ENCODE results near the gene DLEU7. TPM values are rescaled to one million over a fixed set of nuclear protein-coding genes. Genes with fewer than 3 reads are reported as not detected.

The DLEU7 gene
- total RNA-seq, 1 experiment from 2014 or later: 1.5 TPM

DNA sequence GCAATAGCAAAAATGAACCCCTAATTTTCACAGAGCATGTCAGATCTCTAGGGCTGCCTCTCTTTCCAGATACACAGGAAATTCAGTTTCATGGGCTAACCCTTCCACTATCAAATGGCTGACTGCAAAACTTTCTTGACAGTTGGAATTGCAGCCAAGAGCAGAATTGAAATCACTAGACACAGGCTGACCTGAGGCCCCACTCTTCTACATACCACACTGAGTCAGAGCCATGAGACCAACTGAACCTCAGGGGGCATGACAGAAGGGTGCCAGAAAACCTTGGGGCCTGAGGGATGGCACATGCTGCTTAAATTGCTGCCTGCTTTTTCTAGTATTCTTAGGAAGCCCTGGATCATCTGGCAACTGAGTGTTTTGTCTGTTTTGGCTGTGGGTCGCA lies 1.7 kb upstream of the DLEU7 start:
- Mint-ChIP-seq H3K4me1 (peaks cover 24 to 27% of the 10 kb centered on the region in 2 experiments), H3K27me3 (ENCODE audit: low read depth) (peaks cover 61% of the 10 kb centered on the region), H3K27ac (no peak overlapping the region), H3K9me3 (no peaks in the 10 kb centered on the region; a peak in 3 of 5 replicates), H3K4me3 (no peak overlapping the region), H3K36me3 (ENCODE audit: insufficient read depth in 1 of 3, low read depth in 3 of 3) (peaks cover 0 to 4% (median 1%) of the 10 kb centered on the region in 3 experiments; a peak in 4 of 7 replicates)
- H2BK15ac ChIP-seq (ENCODE audit: low read depth, low read length): no peak overlapping the region
- no peak overlapping the region for H3K9ac ChIP-seq (ENCODE audit: extremely low read depth, insufficient read length, low read length)
- no peaks in the 10 kb centered on the region for H3K79me2 ChIP-seq (ENCODE audit: insufficient read depth, low read length)
- no peaks in the 10 kb centered on the region for H4K20me1 ChIP-seq (ENCODE audit: control insufficient read depth, insufficient read depth, insufficient read length)
- peaks cover 11% of the 10 kb centered on the region for H3K23me2 ChIP-seq (ENCODE audit: insufficient read length, low read depth, low read length, poor library complexity, severe bottlenecking)
- H3K79me1 ChIP-seq (ENCODE audit: insufficient read depth, low read depth, low read length, poor library complexity, severe bottlenecking): no peaks in the 10 kb centered on the region
- H3K4me2 ChIP-seq (ENCODE audit: insufficient read depth, insufficient read length, low read length): no peak overlapping the region
- H3K18ac ChIP-seq (ENCODE audit: insufficient read length, low read depth, low read length): no peak overlapping the region
- H2BK120ac ChIP-seq (ENCODE audit: low read depth, low read length, poor library complexity, severe bottlenecking): no peak overlapping the region
- no peak overlapping the region for H2AK5ac ChIP-seq (ENCODE audit: insufficient read length, low read length)
- H3T11ph ChIP-seq (ENCODE audit: low read length): no peak overlapping the region
- TF ChIP-seq, protein P1, sequence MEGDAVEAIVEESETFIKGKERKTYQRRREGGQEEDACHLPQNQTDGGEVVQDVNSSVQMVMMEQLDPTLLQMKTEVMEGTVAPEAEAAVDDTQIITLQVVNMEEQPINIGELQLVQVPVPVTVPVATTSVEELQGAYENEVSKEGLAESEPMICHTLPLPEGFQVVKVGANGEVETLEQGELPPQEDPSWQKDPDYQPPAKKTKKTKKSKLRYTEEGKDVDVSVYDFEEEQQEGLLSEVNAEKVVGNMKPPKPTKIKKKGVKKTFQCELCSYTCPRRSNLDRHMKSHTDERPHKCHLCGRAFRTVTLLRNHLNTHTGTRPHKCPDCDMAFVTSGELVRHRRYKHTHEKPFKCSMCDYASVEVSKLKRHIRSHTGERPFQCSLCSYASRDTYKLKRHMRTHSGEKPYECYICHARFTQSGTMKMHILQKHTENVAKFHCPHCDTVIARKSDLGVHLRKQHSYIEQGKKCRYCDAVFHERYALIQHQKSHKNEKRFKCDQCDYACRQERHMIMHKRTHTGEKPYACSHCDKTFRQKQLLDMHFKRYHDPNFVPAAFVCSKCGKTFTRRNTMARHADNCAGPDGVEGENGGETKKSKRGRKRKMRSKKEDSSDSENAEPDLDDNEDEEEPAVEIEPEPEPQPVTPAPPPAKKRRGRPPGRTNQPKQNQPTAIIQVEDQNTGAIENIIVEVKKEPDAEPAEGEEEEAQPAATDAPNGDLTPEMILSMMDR (conservative IDR thresholded peaks at IDR 0.05): no peak
- no peak overlapping the region for H3K27ac ChIP-seq (ENCODE audit: insufficient read length, low read depth, low read length)
- DNase-seq: no peak
- peaks cover 2% of the 10 kb centered on the region; the same call in 1 of the 2 replicates for H3K27me3 ChIP-seq (ENCODE audit: insufficient read depth, low read length)
- no peak overlapping the region for H3K4ac ChIP-seq (ENCODE audit: low read depth, low read length)
- H2BK20ac ChIP-seq (ENCODE audit: low read depth, low read length, poor library complexity, severe bottlenecking): no peak overlapping the region
- no peak overlapping the region for H2BK12ac ChIP-seq (ENCODE audit: insufficient read length, low read depth, low read length)
- H3K4me1 ChIP-seq (ENCODE audit: insufficient read depth, low read length): peaks cover 4% of the 10 kb centered on the region; the same call in 1 of the 2 replicates
- no peak overlapping the region for H3K23ac ChIP-seq (ENCODE audit: insufficient read length, low read depth, low read length)
- no peak overlapping the region for H2AFZ ChIP-seq (ENCODE audit: low read length)
- no peak overlapping the region for H4K5ac ChIP-seq (ENCODE audit: insufficient read length, low read depth, low read length)
- H2BK5ac ChIP-seq (ENCODE audit: insufficient read length, low read length): no peak overlapping the region
- H4K91ac ChIP-seq (ENCODE audit: insufficient read length, low read depth, low read length): no peak overlapping the region
- H4K8ac ChIP-seq (replicated peaks; ENCODE audit: insufficient read length, low read depth, low read length): no peak overlapping the region
- no peaks in the 10 kb centered on the region for H3K9me3 ChIP-seq (ENCODE audit: control insufficient read depth, low read depth, low read length)
- H3K14ac ChIP-seq (ENCODE audit: insufficient read depth, low read length): no peak overlapping the region
- no CpG with 5 or more reads among the region's 1 CpG for WGBS (ENCODE audit: extremely low coverage, insufficient read length, low lambda C conversion rate)
- no peak overlapping the region for H3K56ac ChIP-seq (ENCODE audit: insufficient read length, low read depth, low read length)

Data from H9 (cell line).